ENCODE results near the gene MYLK4. TPM values are rescaled to one million over a fixed set of nuclear protein-coding genes. Genes with fewer than 3 reads are reported as not detected.

Gene MYLK4
- total RNA-seq, 2 experiments from 2014 or later, result 0.07 TPM; not detected in 1

DNA sequence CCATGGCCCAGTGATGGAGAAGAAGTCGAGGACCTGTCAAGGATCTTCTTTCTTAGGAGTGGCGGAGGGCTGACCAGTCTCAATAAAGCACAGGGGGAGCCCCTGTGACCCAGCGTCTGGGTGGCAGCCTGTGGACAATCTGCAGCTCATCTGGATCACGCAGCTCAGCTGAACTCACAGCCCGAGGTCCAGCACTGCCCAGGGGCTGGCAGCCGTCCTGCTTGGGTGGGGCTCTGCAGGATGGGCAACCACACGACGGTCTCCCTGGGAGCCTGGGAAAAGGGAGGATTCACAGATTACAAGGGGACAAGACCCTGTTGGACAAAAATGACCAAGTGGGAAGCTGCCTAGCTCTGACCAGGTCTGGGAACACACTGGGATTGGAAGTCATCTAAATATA is 110.8 kb downstream of the MYLK4 start:
- Mint-ChIP-seq H3K4me3 (no peak overlapping the region), H3K27me3 (ENCODE audit: low read depth) (peaks cover 20% of the 10 kb centered on the region), H3K4me1 (ENCODE audit: low read depth) (no peaks in the 10 kb centered on the region)

DNA sequence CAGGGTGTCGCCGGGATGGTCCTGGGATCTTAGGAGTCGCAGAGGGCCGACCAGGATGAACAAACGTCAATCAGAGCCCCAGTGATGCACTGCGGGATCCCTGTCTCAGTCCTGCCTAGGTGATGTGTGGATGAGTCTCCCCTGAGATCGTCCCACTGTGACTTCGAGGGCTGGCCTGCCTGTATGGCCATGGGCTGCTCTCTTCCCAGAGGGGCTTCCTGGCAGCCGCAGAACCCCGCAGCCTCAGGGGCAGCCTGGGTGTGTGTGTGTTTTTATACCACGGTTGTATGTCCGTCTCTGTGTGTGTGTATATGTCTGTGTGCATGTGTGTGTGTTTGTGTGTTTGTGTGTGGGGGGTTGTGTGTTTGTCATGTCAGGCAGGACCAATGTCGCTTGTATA is 111.6 kb downstream of the MYLK4 start:
- Mint-ChIP-seq H3K9me3 (no peaks in the 10 kb centered on the region), H3K36me3 (ENCODE audit: low read depth) (no peaks in the 10 kb centered on the region), H3K27me3 (ENCODE audit: low read depth) (peaks cover 20% of the 10 kb centered on the region), H3K27ac (no peak overlapping the region), H3K4me3 (no peak overlapping the region), H3K4me1 (ENCODE audit: low read depth) (peaks cover 3% of the 10 kb centered on the region)
- CTCF ChIA-PET, result interaction anchor here (0.6 kb wide), 1 partner anchor 952 kb away, joined by 3 read pairs; no protein-coding TSS in a partner anchor
- intact Hi-C loops (cut with micrococcal nuclease), result loop anchor here (10.0 kb wide), 1 partner anchor 184 kb away; no protein-coding TSS in a partner anchor
- DNase-seq, result no peak

More for the DNA sequence above, 110.8 kb downstream of the MYLK4 start:
- H3K9me3 Mint-ChIP-seq, result no peaks in the 10 kb centered on the region
- CTCF ChIA-PET, result interaction anchor here (0.6 kb wide), 2 partner anchors 101 to 952 kb away, joined by 3 read pairs; no protein-coding TSS in a partner anchor
- intact Hi-C loops (cut with micrococcal nuclease), result loop anchor here (10.0 kb wide), 1 partner anchor 185 kb away; no protein-coding TSS in a partner anchor
- H3K27ac Mint-ChIP-seq, result no peak overlapping the region
- no peaks in the 10 kb centered on the region for H3K36me3 Mint-ChIP-seq (ENCODE audit: low read depth)
- no peak for DNase-seq

DNA sequence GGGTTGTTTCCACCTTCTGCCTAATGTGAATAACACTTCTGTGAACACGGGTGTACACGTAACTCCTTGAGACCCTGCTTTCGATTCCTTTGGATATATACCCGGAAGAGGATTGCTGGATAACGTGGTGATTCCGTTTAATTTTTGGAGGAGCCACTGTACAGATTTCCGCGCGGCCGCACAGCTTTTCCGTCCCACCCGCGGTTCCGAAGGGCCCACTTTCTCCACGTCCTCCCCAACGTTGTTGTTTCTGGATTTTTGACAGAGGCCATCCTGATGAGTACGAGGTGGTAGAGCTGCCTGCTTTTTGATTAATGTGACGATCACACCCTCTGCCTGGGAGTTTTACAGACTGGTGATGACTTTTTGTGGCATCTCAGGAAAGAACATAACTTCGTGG is 114.0 kb downstream of the MYLK4 start:
- CTCF ChIA-PET, result interaction anchor here (1.5 kb wide), 1 partner anchor 17 kb away, joined by 4 read pairs; no protein-coding TSS in a partner anchor
- H3K27me3 Mint-ChIP-seq (ENCODE audit: low read depth), result peaks cover 19% of the 10 kb centered on the region

DNA sequence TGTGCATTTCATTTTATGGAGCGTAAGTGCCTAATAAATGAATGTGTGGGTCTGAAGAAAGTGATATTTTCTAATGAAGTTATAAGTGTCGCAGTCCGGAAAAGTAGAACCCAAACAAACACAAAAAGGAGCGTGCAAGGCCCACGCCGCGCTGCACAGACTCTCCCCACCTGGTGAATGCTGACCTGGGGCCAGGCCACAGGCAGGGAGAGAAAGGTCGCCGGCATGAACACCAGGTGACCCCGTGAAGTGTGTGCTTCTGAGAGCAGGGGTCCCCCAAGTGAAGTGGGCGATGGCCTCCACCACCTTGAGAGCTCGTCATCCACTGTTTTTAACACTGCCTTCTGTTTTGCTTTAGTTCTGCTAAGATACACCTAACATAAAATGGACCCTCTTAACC is 114.8 kb downstream of the MYLK4 start:
- Mint-ChIP-seq H3K4me3 (no peak overlapping the region), H3K4me1 (ENCODE audit: low read depth) (peaks cover 3% of the 10 kb centered on the region), H3K36me3 (ENCODE audit: low read depth) (no peaks in the 10 kb centered on the region), H3K9me3 (no peaks in the 10 kb centered on the region), H3K27me3 (ENCODE audit: low read depth) (peaks cover 15% of the 10 kb centered on the region), H3K27ac (no peak overlapping the region)
- intact Hi-C loops (cut with micrococcal nuclease), result loop anchor here (2.0 to 10.0 kb wide), 3 partner anchors 125 to 525 kb away; no protein-coding TSS in a partner anchor
- CTCF ChIA-PET, result interaction anchor here (0.7 to 1.9 kb wide), 8 partner anchors 18 to 1043 kb away, joined by 3 to 6 read pairs (median 4); no protein-coding TSS in a partner anchor
- DNase-seq, result no peak

More for the DNA sequence above, 114.0 kb downstream of the MYLK4 start:
- Mint-ChIP-seq H3K36me3 (ENCODE audit: low read depth) (no peaks in the 10 kb centered on the region), H3K4me1 (ENCODE audit: low read depth) (peaks cover 3% of the 10 kb centered on the region), H3K9me3 (no peaks in the 10 kb centered on the region), H3K4me3 (no peak overlapping the region), H3K27ac (no peak overlapping the region)
- intact Hi-C loops (cut with micrococcal nuclease), result loop anchor here (10.0 kb wide), 1 partner anchor 182 kb away; no protein-coding TSS in a partner anchor
- no peak for DNase-seq

DNA sequence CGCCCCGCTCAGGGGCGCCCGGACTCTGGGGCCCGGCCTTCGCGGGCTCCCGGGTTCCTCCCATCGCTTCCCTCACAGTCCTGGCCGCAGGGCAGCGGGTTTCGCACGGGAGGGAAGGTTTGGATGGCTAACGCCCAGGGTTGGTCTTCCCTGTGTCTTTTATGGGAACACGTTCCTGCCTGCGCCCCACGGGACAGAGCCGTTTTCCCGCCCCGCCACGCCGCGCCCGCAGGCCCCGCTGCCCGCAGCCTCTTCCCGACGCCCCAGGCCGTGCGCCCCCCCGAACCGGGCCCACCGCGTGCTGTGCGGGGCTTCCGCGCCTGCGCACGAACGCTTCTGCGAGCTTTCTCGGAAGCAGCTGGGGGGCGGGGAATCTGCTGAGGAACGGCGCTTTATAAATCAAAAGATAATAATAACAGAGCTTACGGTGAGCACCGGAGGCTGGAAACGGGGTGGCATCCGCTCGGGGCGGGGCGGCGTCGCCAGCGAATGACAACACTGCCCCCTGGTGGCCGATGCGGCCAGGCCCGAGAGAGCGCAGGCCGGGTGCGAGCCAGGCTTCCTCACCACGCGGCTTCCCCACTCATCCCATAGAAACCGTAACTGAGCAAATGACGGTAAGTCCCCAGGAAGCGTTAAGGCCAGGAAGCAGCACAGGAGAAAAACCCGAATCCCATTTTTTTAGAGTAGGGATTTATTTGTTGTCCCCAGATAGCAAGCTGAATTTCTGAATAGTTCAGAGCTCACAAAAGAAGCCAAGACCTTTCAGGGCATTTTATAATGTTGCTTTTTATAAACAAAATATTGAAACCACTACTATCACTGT is 116.4 kb downstream of the MYLK4 start:
- Mint-ChIP-seq H3K4me3 (peak overlapping the region; percentile 58), H3K9me3 (no peaks in the 10 kb centered on the region), H3K36me3 (ENCODE audit: low read depth) (no peaks in the 10 kb centered on the region), H3K4me1 (ENCODE audit: low read depth) (peaks cover 3% of the 10 kb centered on the region), H3K27ac (no peak overlapping the region), H3K27me3 (ENCODE audit: low read depth) (peaks cover 11% of the 10 kb centered on the region)
- DNase-seq, result peak; percentile 88
- intact Hi-C loops (cut with micrococcal nuclease), result loop anchor here (1.0 to 10.0 kb wide), 5 partner anchors 126 to 1038 kb away; no protein-coding TSS in a partner anchor
- CTCF ChIA-PET, result interaction anchor here (0.6 to 2.1 kb wide), 50 partner anchors 9 to 1138 kb away, joined by 3 to 12 read pairs (median 3); partner anchors contain the start of gene MYLK4

DNA sequence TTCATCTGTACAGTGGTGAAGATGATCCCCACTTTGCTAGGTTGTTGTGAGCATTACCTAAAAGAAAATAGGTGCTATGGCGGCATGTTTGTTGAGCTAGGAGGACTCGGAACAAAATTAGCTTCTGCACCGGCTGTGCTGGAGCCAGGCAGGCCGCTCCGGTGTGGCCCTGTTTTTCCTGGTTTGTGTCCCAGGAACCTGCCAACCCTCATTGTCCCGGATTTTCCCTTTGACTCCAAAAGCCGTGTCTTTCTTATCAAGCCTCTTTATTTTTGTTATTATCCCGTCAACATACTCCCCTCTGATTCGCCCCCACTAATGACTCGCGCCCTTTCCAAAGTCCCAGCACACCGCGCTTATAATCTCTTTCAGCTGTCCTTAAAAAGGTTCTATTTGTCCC is 117.0 kb downstream of the MYLK4 start:
- Mint-ChIP-seq H3K27ac (no peak overlapping the region), H3K4me1 (ENCODE audit: low read depth) (peaks cover 3% of the 10 kb centered on the region), H3K27me3 (ENCODE audit: low read depth) (peaks cover 9% of the 10 kb centered on the region), H3K4me3 (peak overlapping the region; percentile 46), H3K9me3 (no peaks in the 10 kb centered on the region), H3K36me3 (ENCODE audit: low read depth) (no peaks in the 10 kb centered on the region)
- DNase-seq, result no peak
- intact Hi-C loops (cut with micrococcal nuclease), result loop anchor here (1.0 to 10.0 kb wide), 5 partner anchors 127 to 1037 kb away; no protein-coding TSS in a partner anchor
- CTCF ChIA-PET, result interaction anchor here (0.6 to 2.1 kb wide), 29 partner anchors 8 to 1110 kb away, joined by 3 to 12 read pairs (median 4); no protein-coding TSS in a partner anchor

DNA sequence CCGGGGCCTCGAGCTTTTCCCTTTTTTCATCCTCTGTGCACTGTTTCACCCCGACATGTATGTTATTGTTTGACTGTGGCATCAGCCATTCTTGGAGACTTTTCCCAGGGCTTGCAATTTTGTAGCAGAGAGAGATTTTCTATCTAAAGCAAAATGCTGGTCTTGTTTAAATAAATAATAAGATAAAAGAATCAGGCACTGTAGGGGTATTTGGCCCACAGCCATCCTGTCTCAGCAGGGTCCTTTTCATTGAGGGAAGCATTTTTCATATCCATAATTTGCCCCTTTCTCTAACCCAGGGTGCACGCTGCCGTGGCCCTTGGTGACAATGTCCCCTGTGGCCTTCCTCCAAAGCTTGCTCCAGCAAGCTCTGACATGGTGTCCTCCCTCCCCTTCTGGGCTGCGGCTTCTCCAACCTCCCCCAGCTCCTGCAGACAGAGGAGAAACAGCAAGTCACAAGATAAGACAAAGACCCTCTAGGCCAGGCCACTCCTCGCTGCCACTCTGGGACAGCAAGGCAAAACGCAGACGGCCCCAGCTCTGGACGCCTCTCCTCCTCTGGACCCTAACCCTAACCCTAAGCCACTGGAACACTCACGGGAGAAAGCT is 117.6 kb downstream of the MYLK4 start:
- H3K27me3 Mint-ChIP-seq (ENCODE audit: low read depth), result peaks cover 9% of the 10 kb centered on the region
- CTCF ChIA-PET, result interaction anchor here (0.8 to 1.8 kb wide), 4 partner anchors 7 to 128 kb away, joined by 3 to 8 read pairs (median 3); no protein-coding TSS in a partner anchor
- intact Hi-C loops (cut with micrococcal nuclease), result loop anchor here (10.0 kb wide), 1 partner anchor 178 kb away; no protein-coding TSS in a partner anchor
- H3K4me1 Mint-ChIP-seq (ENCODE audit: low read depth), result peaks cover 3% of the 10 kb centered on the region
- H3K27ac Mint-ChIP-seq, result no peak overlapping the region
- DNase-seq, result no peak
- no peaks in the 10 kb centered on the region for H3K9me3 Mint-ChIP-seq
- H3K36me3 Mint-ChIP-seq (ENCODE audit: low read depth), result no peaks in the 10 kb centered on the region
- no peak overlapping the region for H3K4me3 Mint-ChIP-seq

DNA sequence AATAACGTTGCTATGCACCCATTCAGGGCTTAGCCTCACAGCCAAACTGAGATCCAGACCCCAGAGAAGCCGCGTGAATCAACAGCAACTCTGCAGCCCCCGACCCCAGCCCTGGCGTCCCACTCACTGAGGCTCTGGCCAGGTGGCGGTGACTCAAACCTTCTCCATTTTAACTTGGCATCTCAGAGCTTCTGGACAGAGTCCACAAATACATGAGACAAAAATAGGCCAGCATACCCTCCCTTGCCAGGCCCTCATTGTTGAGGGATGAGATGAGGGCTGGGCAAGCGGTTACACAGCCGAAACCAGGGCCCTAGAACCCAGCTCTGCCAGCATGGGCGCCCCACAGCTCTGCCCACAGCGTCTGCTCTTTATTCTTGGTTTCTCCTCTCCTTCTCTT is 118.4 kb downstream of the MYLK4 start:
- intact Hi-C loops (cut with micrococcal nuclease), result loop anchor here (10.0 kb wide), 1 partner anchor 178 kb away; no protein-coding TSS in a partner anchor
- Mint-ChIP-seq H3K4me1 (ENCODE audit: low read depth) (peaks cover 3% of the 10 kb centered on the region), H3K36me3 (ENCODE audit: low read depth) (no peaks in the 10 kb centered on the region), H3K27me3 (ENCODE audit: low read depth) (peaks cover 9% of the 10 kb centered on the region), H3K27ac (no peak overlapping the region), H3K9me3 (no peaks in the 10 kb centered on the region), H3K4me3 (no peak overlapping the region)
- CTCF ChIA-PET, result interaction anchor here (0.7 to 1.0 kb wide), 3 partner anchors 14 to 118 kb away, joined by 3 read pairs; no protein-coding TSS in a partner anchor
- DNase-seq, result no peak

DNA sequence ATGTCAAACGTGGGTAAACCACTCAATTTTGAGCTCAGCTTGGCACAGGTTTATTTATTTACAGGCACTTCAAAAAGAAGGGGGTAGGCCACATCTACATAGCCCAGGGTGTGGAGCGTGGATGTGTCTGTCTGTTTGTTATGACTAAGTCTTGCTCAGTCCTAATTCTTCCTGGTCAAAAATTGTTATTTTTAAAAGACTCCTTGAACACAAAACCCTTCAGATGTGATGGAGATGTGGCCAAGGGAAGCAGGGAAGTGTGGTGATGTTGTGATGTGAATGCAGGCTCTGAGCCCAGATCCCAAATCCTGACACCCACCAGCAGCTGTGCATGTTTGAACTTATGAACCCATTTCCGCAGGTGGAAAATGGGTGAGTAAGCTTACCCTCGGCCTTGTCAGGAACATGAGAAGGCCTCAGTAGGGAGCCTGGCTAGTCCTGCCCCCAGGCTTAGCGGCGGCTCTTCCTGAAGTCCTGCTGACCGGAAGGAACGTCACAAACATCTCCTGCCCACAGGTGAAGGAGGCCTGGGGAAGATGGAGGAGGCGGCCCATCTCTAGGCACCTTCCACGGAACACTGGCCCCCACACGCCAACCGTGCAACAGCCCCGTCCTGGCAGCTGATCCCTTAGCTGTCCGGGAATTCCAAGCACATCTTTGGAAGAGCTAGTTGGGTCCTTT is 119.7 kb downstream of the MYLK4 start:
- intact Hi-C loops (cut with micrococcal nuclease), result loop anchor here (10.0 kb wide), 1 partner anchor 176 kb away; no protein-coding TSS in a partner anchor
- Mint-ChIP-seq H3K27ac (no peak overlapping the region), H3K36me3 (ENCODE audit: low read depth) (no peaks in the 10 kb centered on the region), H3K4me3 (no peak overlapping the region), H3K4me1 (ENCODE audit: low read depth) (peaks cover 3% of the 10 kb centered on the region), H3K9me3 (no peaks in the 10 kb centered on the region), H3K27me3 (ENCODE audit: low read depth) (peaks cover 5% of the 10 kb centered on the region)
- DNase-seq, result no peak
- CTCF ChIA-PET, result no interaction called here

DNA sequence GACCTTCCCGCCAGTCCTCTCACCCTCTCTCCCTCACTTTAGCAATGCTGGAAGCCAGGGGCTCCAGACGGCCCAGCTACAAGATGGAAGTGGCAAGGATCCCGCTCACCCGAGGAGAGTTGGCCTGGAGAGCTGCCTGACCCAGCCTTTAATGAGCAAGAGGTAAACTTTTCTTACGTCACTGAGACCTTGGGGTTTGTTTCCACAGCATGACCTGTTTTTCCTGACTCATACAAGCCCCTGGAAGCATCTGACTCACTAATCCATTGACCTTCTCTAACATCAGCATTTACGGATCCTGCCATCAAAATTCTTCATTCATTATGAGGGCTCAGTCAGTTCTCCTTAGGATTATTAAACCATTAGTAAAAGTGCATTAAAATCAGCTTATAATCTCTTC is 120.4 kb downstream of the MYLK4 start:
- H3K9me3 Mint-ChIP-seq, result no peaks in the 10 kb centered on the region
- intact Hi-C loops (cut with micrococcal nuclease), result loop anchor here (10.0 kb wide), 1 partner anchor 176 kb away; no protein-coding TSS in a partner anchor
- CTCF ChIA-PET, result no interaction called here
- H3K27me3 Mint-ChIP-seq (ENCODE audit: low read depth), result peaks cover 5% of the 10 kb centered on the region
- no peak overlapping the region for H3K27ac Mint-ChIP-seq
- no peak for DNase-seq
- H3K4me1 Mint-ChIP-seq (ENCODE audit: low read depth), result peaks cover 3% of the 10 kb centered on the region
- no peaks in the 10 kb centered on the region for H3K36me3 Mint-ChIP-seq (ENCODE audit: low read depth)
- no peak overlapping the region for H3K4me3 Mint-ChIP-seq

DNA sequence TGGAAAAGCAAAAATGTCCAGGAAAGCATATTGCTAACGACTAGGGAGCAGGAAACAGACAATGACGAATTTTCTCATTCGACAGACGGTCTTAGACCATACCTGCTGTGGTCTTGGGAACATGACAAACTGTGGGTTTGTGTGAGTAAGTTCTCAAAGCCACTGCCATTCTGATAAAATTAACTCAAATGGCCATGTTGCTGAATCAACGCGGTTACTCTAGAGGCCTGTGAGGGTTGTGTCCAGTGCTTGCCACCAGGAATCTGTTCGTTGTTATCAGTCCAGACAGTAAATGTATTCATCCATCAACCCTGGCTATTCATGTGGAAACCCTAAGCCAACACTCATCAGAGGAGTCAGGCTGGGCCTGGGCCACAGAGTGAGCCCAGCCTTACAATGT is 124.3 kb downstream of the MYLK4 start:
- CTCF ChIA-PET, result interaction anchor here (1.6 kb wide), 1 partner anchor 8 kb away, joined by 8 read pairs; no protein-coding TSS in a partner anchor
- DNase-seq, result no peak
- Mint-ChIP-seq H3K4me1 (ENCODE audit: low read depth) (no peaks in the 10 kb centered on the region), H3K27ac (no peak overlapping the region), H3K36me3 (ENCODE audit: low read depth) (no peaks in the 10 kb centered on the region), H3K4me3 (no peak overlapping the region), H3K27me3 (ENCODE audit: low read depth) (peaks cover 2% of the 10 kb centered on the region), H3K9me3 (no peaks in the 10 kb centered on the region)
- intact Hi-C loops (cut with micrococcal nuclease), result no loop called here

Measured in activated naive CD4-positive, alpha-beta T cell treated with anti-CD3 and anti-CD28 coated beads for 36 hours (primary cell).